Liver (tissue), 9 donors: ENCODE data around the gene ZNF799. TPM values are rescaled to one million over a fixed set of nuclear protein-coding genes. Genes with fewer than 3 reads are reported as not detected.

Source experiments
- DNase-seq: peaks from one replicate; pipeline ENCODE4 v3.0.0-alpha.2; 2017; ENCODE audit warnings: low spot score
- H3K27ac ChIP-seq, 2 donors: one replicate each; pipeline ENCODE4 v1.7.0; 2013; ENCODE audit warnings: inconsistent platforms in 2 of 2, low read length in 2 of 2, control low read depth in 1 of 2, low read depth in 1 of 2, mild to moderate bottlenecking in 1 of 2
- H3K27me3 ChIP-seq, 4 donors: one replicate each; pipeline versions ENCODE4 v1.6.1 to v1.7.0; 2013; ENCODE audit warnings: low read length in 3 of 4, inconsistent platforms in 1 of 4, mild to moderate bottlenecking in 1 of 4, moderate library complexity in 1 of 4; ENCODE audit not compliant: control insufficient read depth in 4 of 4, insufficient read depth in 4 of 4
- H3K36me3 ChIP-seq, 4 donors: one replicate each; pipeline versions ENCODE4 v1.6.1 to v1.7.0; 2013; ENCODE audit warnings: low read length in 3 of 4, mild to moderate bottlenecking in 3 of 4, low read depth in 1 of 4, moderate library complexity in 1 of 4; ENCODE audit not compliant: control insufficient read depth in 4 of 4, insufficient read depth in 3 of 4
- H3K4me1 ChIP-seq, 4 donors: one replicate each; pipeline versions ENCODE4 v1.6.1 to v1.7.0; 2013; ENCODE audit warnings: low read length in 3 of 4, mild to moderate bottlenecking in 3 of 4, moderate library complexity in 1 of 4; ENCODE audit not compliant: control insufficient read depth in 4 of 4, insufficient read depth in 4 of 4
- H3K4me3 ChIP-seq, 3 donors: one replicate each; pipeline versions ENCODE4 v1.6.1 to v1.7.0; 2013; ENCODE audit warnings: low read length in 3 of 3, control low read depth in 1 of 3, low read depth in 1 of 3, mild to moderate bottlenecking in 1 of 3
- H3K9ac ChIP-seq, 2 donors: one replicate each; pipeline ENCODE4 v1.7.0; 2013; ENCODE audit warnings: low read length in 2 of 2, mild to moderate bottlenecking in 2 of 2, moderate library complexity in 2 of 2, control low read depth in 1 of 2, low read depth in 1 of 2
- H3K9me3 ChIP-seq, 4 donors: one replicate each; pipeline versions ENCODE4 v1.6.1 to v1.7.0; 2013; ENCODE audit warnings: low read length in 3 of 4; ENCODE audit not compliant: control insufficient read depth in 4 of 4
- EGR1 ChIP-seq, 2 donors: IDR thresholded peaks; 2 replicates each; pipeline ENCODE4 v1.6.1; 2016 to 2018; ENCODE audit warnings: antibody characterized with exemption in 2 of 2, low read depth in 2 of 2
- FOXA1 ChIP-seq: IDR thresholded peaks from 2 replicates; pipeline ENCODE4 v1.6.1; 2016; ENCODE audit warnings: antibody characterized with exemption
- GABPA ChIP-seq, 2 donors: IDR thresholded peaks in 1 of 2; conservative IDR thresholded peaks in 1 of 2; 2 replicates each; pipeline ENCODE4 v1.6.1; 2016; ENCODE audit warnings: antibody characterized with exemption in 2 of 2, mild to moderate bottlenecking in 1 of 2, moderate library complexity in 1 of 2
- HNF4A ChIP-seq, 2 donors: conservative IDR thresholded peaks; 2 replicates each; pipeline ENCODE4 v1.6.1; 2016; ENCODE audit warnings: antibody characterized with exemption in 2 of 2, mild to moderate bottlenecking in 2 of 2
- HNF4G ChIP-seq: IDR thresholded peaks from 2 replicates; pipeline ENCODE4 v1.6.1; 2016; ENCODE audit warnings: antibody characterized with exemption
- JUND ChIP-seq, 2 donors: IDR thresholded peaks; 2 replicates each; pipeline ENCODE4 v1.6.1; 2016; ENCODE audit warnings: antibody characterized with exemption in 2 of 2
- NR2F2 ChIP-seq: IDR thresholded peaks from 2 replicates; pipeline ENCODE4 v1.6.1; 2016; ENCODE audit warnings: antibody characterized with exemption
- RAD21 ChIP-seq, 2 donors: IDR thresholded peaks; 2 replicates each; pipeline ENCODE4 v1.6.1; 2016; ENCODE audit warnings: antibody characterized with exemption in 2 of 2, mild to moderate bottlenecking in 2 of 2
- RXRA ChIP-seq, 2 donors: IDR thresholded peaks; 2 replicates each; pipeline ENCODE4 v1.6.1; 2017 to 2018; ENCODE audit warnings: antibody characterized with exemption in 2 of 2, mild to moderate bottlenecking in 1 of 2
- SP1 ChIP-seq: IDR thresholded peaks from 2 replicates; pipeline ENCODE4 v1.6.1; 2018; ENCODE audit warnings: antibody characterized with exemption, mild to moderate bottlenecking
- TAF1 ChIP-seq: conservative IDR thresholded peaks from 2 replicates; pipeline ENCODE4 v1.6.1; 2016; ENCODE audit warnings: antibody characterized with exemption, mild to moderate bottlenecking
- YY1 ChIP-seq: IDR thresholded peaks from 2 replicates; pipeline ENCODE4 v1.6.1; 2016; ENCODE audit warnings: antibody characterized with exemption, mild to moderate bottlenecking
- WGBS: extraction: QIAGEN DNeasy Blood & Tissue Kit; methylation state at CpG from one replicate; pipeline ENCODE4 v1.1.7; 2013; 5-methylcytosine and 5-hydroxymethylcytosine counted together
- polyA plus RNA-seq, 2 donors: library from polyadenylated mRNA; stranded (reverse) in 1 of 2; unstranded in 1 of 2; fragments of 200-250 nt in 1 of 2; fragments of >200 nt in 1 of 2; fragmentation: Nextera tagmentation in 1 of 2; extraction: Ambion mirVana in 1 of 2; gene quantifications; one replicate each; pipeline versions ENCODE4 v1.2.1 to v1.2.3, GENCODE V29; 2013 to 2015
- total RNA-seq, 2 donors: library from RNA; depleted of rRNA; stranded (reverse); fragments of >200 nt; gene quantifications; one replicate each; pipeline ENCODE4 v1.2.3, GENCODE V29; 2014
- TF ChIP-seq, protein P1 (sequence below): IDR thresholded peaks from 2 replicates; pipeline ENCODE4 v1.6.1; 2016; ENCODE audit warnings: antibody characterized with exemption
- TF ChIP-seq, protein P2 (sequence below): IDR thresholded peaks from 2 replicates; pipeline ENCODE4 v1.6.1; 2016; ENCODE audit warnings: antibody characterized with exemption
- TF ChIP-seq, protein P3 (sequence below): IDR thresholded peaks from 2 replicates; pipeline ENCODE4 v1.6.1; 2016; ENCODE audit warnings: antibody characterized with exemption, mild to moderate bottlenecking
- TF ChIP-seq, protein P4 (sequence below): IDR thresholded peaks from 2 replicates; pipeline ENCODE4 v1.6.1; 2016; ENCODE audit warnings: antibody characterized with exemption
- donor health status: healthy.
- donor health status: healthy.
- donor health status: healthy.
- donor health status: healthy.
- donor health status: healthy.

Gene ZNF799
- total and polyA plus RNA-seq, 4 donors, result 1.6 to 5.3 (median 2.5) TPM

DNA sequence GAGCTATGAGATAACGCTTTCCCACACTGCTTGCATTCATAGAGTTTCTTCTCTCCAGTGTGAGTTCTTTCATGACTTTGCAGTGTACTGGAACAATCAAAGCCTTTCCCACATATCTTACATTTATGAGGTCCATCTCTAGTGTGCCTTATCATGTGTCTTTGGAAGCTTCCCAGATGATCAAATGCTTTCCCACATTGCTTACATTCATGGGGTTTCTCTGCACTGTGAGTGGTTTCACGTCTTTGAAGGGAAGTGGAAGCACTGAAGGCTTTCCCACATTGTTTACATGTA is 20.7 kb downstream of the ZNF799 start:
- 74% methylated on average over 2 of the region's 2 CpGs for WGBS
- Histone ChIP-seq H3K9ac (no peak overlapping the region), H3K9me3 (peaks cover 25 to 77% (median 45%) of the 10 kb centered on the region in 4 donors)

DNA sequence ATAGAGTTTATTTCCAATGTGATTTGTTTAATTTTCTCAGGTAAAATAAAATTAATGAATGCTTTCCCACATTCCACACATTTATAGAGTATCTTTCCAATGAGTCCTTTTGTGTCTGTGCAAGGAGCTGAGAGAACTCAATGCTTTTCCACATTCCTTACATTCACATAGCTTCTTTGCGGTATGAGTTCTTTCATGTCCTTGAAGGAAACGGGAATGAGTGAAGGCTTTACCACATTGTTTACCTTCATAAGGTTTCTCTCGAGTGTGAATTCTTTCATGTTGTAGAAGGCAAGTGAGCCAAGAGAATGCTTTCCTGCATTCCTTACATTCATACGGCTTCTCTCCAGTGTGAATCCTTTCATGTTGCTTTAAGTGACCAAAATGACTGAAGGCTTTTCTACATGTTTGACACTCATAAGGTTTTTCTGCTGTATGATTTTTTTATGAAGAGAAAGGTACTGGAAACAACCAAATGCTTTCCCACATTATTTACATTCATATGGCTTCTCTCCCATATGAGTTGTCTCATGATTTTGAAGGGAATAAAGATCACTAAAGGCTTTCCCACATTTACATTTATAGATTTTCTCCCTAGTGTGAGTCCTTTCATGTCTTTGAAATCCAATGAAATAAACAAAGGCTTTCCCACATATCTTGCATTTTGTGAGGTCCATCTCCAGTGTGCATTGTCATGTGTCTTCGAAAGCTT is 21.2 kb downstream of the ZNF799 start:
- H3K9me3 ChIP-seq, result peaks cover 28 to 79% (median 45%) of the 10 kb centered on the region in 4 donors
- 95% methylated on average over 5 of the region's 5 CpGs for WGBS
- DNase-seq, result no peak
- H3K4me3 ChIP-seq, result peak overlapping the region in 2 of 3 donors; percentile 47 to 59
- H3K27me3 ChIP-seq, result no peaks in the 10 kb centered on the region
- H3K36me3 ChIP-seq, result peaks cover 5 to 32% (median 25%) of the 10 kb centered on the region in 4 donors
- H3K9ac ChIP-seq, result no peak overlapping the region
- no peaks in the 10 kb centered on the region for H3K4me1 ChIP-seq
- H3K27ac ChIP-seq, result no peak overlapping the region
- TF ChIP-seq, protein P1, sequence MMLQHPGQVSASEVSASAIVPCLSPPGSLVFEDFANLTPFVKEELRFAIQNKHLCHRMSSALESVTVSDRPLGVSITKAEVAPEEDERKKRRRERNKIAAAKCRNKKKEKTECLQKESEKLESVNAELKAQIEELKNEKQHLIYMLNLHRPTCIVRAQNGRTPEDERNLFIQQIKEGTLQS, result no peak
- TF ChIP-seq, protein P2, sequence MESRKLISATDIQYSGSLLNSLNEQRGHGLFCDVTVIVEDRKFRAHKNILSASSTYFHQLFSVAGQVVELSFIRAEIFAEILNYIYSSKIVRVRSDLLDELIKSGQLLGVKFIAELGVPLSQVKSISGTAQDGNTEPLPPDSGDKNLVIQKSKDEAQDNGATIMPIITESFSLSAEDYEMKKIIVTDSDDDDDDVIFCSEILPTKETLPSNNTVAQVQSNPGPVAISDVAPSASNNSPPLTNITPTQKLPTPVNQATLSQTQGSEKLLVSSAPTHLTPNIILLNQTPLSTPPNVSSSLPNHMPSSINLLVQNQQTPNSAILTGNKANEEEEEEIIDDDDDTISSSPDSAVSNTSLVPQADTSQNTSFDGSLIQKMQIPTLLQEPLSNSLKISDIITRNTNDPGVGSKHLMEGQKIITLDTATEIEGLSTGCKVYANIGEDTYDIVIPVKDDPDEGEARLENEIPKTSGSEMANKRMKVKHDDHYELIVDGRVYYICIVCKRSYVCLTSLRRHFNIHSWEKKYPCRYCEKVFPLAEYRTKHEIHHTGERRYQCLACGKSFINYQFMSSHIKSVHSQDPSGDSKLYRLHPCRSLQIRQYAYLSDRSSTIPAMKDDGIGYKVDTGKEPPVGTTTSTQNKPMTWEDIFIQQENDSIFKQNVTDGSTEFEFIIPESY, result no peak
- TF ChIP-seq FOXA1 (no peak), JUND (IDR thresholded peaks at IDR 0.05) (no peak), HNF4A (conservative IDR thresholded peaks at IDR 0.05) (no peak), RAD21 (IDR thresholded peaks at IDR 0.05) (no peak), YY1 (no peak), EGR1 (IDR thresholded peaks at IDR 0.05; ENCODE audit: low read depth in 2 of 2) (no peak), HNF4G (no peak), SP1 (no peak), NR2F2 (no peak), TAF1 (no peak)
- TF ChIP-seq, protein P3, sequence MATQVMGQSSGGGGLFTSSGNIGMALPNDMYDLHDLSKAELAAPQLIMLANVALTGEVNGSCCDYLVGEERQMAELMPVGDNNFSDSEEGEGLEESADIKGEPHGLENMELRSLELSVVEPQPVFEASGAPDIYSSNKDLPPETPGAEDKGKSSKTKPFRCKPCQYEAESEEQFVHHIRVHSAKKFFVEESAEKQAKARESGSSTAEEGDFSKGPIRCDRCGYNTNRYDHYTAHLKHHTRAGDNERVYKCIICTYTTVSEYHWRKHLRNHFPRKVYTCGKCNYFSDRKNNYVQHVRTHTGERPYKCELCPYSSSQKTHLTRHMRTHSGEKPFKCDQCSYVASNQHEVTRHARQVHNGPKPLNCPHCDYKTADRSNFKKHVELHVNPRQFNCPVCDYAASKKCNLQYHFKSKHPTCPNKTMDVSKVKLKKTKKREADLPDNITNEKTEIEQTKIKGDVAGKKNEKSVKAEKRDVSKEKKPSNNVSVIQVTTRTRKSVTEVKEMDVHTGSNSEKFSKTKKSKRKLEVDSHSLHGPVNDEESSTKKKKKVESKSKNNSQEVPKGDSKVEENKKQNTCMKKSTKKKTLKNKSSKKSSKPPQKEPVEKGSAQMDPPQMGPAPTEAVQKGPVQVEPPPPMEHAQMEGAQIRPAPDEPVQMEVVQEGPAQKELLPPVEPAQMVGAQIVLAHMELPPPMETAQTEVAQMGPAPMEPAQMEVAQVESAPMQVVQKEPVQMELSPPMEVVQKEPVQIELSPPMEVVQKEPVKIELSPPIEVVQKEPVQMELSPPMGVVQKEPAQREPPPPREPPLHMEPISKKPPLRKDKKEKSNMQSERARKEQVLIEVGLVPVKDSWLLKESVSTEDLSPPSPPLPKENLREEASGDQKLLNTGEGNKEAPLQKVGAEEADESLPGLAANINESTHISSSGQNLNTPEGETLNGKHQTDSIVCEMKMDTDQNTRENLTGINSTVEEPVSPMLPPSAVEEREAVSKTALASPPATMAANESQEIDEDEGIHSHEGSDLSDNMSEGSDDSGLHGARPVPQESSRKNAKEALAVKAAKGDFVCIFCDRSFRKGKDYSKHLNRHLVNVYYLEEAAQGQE, result no peak
- TF ChIP-seq, protein P4, sequence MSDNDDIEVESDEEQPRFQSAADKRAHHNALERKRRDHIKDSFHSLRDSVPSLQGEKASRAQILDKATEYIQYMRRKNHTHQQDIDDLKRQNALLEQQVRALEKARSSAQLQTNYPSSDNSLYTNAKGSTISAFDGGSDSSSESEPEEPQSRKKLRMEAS, result no peak

More for the DNA sequence above, 20.7 kb downstream of the ZNF799 start:
- Histone ChIP-seq H3K4me3 (peak overlapping the region in 2 of 3 donors; percentile 32 to 47), H3K27ac (no peak overlapping the region), H3K4me1 (no peaks in the 10 kb centered on the region), H3K36me3 (peaks cover 5 to 32% (median 25%) of the 10 kb centered on the region in 4 donors), H3K27me3 (no peaks in the 10 kb centered on the region)
- no peak for DNase-seq
- no peak for TF ChIP-seq JUND (IDR thresholded peaks at IDR 0.05)
- TF ChIP-seq YY1, result no peak
- no peak for TF ChIP-seq EGR1 (IDR thresholded peaks at IDR 0.05; ENCODE audit: low read depth in 2 of 2)
- no peak for TF ChIP-seq RXRA (IDR thresholded peaks at IDR 0.05)
- TF ChIP-seq SP1, result no peak
- no peak for TF ChIP-seq TAF1
- TF ChIP-seq GABPA (IDR thresholded peaks at IDR 0.05 in 1 of 2, conservative IDR thresholded peaks at IDR 0.05 in 1 of 2), result no peak
- TF ChIP-seq, protein P4, result no peak
- TF ChIP-seq, protein P3, result no peak
